Cardiac muscle cell (in vitro differentiated cells and primary cell): ENCODE measurements around the gene PCYOX1L. TPM values are rescaled to one million over a fixed set of nuclear protein-coding genes. Genes with fewer than 3 reads are reported as not detected.
A peak's percentile ranks its signal among the peaks of the same experiment; 100 is the strongest.

Experiments
- DNase-seq, 2 donors: peaks; one replicate each; pipeline versions ENCODE4 v3.0.0 to v3.0.0-alpha.2; 2010 to 2017; ENCODE audit warnings: low read depth in 1 of 2, low spot score in 1 of 2
- H3K27ac ChIP-seq: fragments of 200-600 bp; sonication (generic); 2 replicates; pipeline ENCODE4 v1.5.1; 2016
- H3K27me3 ChIP-seq: fragments of 200-600 bp; sonication (generic); 2 replicates; pipeline ENCODE4 v1.6.0; 2016; ENCODE audit warnings: control low read depth
- H3K36me3 ChIP-seq: fragments of 200-600 bp; sonication (generic); 2 replicates; pipeline ENCODE4 v1.5.1; 2016; ENCODE audit warnings: control low read depth
- H3K4me1 ChIP-seq: fragments of 200-600 bp; sonication (generic); 2 replicates; pipeline ENCODE4 v1.8.1; 2017; ENCODE audit warnings: low read depth, mild to moderate bottlenecking, mixed run types
- H3K4me3 ChIP-seq: fragments of 200-600 bp; sonication (generic); 2 replicates; pipeline ENCODE4 v1.5.1; 2016; ENCODE audit warnings: mild to moderate bottlenecking
- H3K9me3 ChIP-seq: fragments of 200-600 bp; sonication (generic); 2 replicates; pipeline ENCODE4 v1.5.1; 2017; ENCODE audit warnings: low read depth, mild to moderate bottlenecking, control low read depth
- CTCF ChIP-seq: IDR thresholded peaks from 2 replicates; pipeline ENCODE4 v1.5.1; 2012; ENCODE audit warnings: low read depth, mild to moderate bottlenecking, low read length
- polyA plus RNA-seq: library from polyadenylated mRNA; unstranded; fragments of >200 nt; fragmentation: Nextera tagmentation; extraction: Ambion mirVana; gene quantifications from 2 replicates; pipeline ENCODE4 v1.2.1, GENCODE V29; 2016
- total RNA-seq: library from RNA; depleted of rRNA; stranded (reverse); fragments of >200 nt; gene quantifications from 2 replicates; pipeline ENCODE4 v1.2.3, GENCODE V29; 2016

The PCYOX1L gene
- total and polyA plus RNA-seq, 2 experiments from 2014 or later = 15.3 to 16.1 TPM

DNA sequence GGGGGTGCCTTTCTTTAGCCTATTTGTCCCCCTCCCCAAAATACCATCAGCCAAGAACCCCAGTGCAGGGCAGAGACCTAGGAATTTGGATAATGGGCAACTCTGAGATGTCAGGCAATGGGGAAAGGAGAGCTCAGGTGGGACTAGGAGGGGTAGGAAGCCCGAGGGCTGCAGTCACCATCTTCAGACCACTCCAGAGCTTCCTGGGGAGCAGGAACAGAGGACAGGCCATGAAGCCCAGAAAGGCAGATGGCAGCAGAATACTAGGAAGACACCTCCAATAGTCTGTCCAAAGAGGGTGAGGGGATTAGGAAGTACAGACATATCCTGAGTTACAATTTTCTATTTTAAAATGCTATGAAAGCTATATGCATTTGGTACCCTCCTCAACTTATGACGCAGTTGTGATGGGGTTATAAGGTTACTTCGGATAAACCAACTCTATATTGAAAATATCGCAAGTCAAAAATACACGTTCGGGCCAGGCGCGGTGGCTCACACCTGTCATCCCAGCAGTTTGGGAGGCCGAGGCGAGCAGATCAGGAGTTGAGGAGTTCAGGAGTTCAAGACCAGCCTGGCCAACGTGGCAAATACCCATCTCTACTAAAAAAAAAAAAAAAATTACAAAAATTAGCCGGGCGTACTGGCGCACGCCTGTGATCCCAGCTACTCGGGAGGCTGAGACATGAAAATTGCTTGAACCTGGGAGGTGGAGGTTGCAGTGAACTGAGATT lies 55.8 kb downstream of the PCYOX1L start:
- Histone ChIP-seq H3K36me3 (no peaks in the 10 kb centered on the region), H3K27ac (peak overlapping the region; percentile 100), H3K27me3 (no peaks in the 10 kb centered on the region), H3K4me3 (no peak overlapping the region), H3K4me1 (peaks cover 68% of the 10 kb centered on the region), H3K9me3 (no peaks in the 10 kb centered on the region)
- no peak for TF ChIP-seq CTCF
- no peak for DNase-seq

GRCh38 chr5:149414405-149415065 lies 56.7 kb downstream of the PCYOX1L start:
- peak overlapping the region; percentile 100 for H3K27ac ChIP-seq
- no peaks in the 10 kb centered on the region for H3K27me3 ChIP-seq
- H3K36me3 ChIP-seq = no peaks in the 10 kb centered on the region
- no peak for TF ChIP-seq CTCF
- H3K4me1 ChIP-seq = peaks cover 73% of the 10 kb centered on the region
- H3K9me3 ChIP-seq = no peaks in the 10 kb centered on the region
- DNase-seq = peak in 1 of 2 donors; percentile 88
- no peak overlapping the region for H3K4me3 ChIP-seq

DNA sequence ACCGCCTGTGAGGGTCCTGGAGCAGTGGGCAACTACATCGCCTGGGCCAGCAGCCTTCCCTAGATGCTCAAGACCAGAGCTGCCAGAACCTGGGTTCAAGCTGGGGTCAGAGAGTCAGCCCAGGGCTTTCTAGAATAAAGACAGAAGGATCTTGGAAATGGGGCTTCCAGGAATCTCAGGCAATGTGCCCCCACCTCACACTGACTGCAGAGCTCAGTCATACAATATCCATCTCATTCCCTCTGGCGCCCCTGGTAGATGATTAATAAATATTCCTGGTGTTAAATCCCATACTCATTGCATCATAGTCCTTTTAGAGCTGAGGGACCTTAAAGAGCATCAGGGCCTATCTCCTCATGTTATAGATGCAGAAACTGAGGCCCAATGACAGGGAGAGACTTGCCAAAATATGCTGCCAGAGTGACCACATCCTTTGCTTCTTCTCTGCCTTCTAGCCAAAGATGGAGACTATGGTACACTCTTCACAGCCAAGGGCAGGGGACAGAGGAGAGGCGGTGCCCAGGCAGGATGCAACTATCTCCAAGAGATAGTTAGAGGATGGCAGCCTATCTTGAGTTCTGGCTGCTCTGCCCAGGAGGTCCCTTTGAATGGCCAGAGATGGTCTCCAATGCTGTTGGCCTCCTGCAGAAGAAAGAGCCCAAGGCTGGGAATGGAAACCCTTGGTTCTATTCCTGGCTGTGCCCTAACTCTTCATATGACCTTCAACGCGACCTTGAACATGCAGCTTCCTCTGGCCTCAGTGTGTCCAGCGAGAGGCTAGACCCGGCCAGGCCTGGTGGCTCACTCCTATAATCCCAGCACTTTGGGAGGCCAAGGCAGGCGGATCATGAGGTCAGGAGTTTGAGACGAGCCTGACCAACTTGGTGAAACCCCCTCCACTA lies 57.5 kb downstream of the PCYOX1L start:
- DNase-seq = peak in 1 of 2 donors; percentile 28
- H3K9me3 ChIP-seq = no peaks in the 10 kb centered on the region
- no peak for TF ChIP-seq CTCF
- peaks cover 74% of the 10 kb centered on the region for H3K4me1 ChIP-seq
- no peak overlapping the region for H3K4me3 ChIP-seq
- H3K36me3 ChIP-seq = no peaks in the 10 kb centered on the region
- no peaks in the 10 kb centered on the region for H3K27me3 ChIP-seq
- H3K27ac ChIP-seq = peak overlapping the region; percentile 100

DNA sequence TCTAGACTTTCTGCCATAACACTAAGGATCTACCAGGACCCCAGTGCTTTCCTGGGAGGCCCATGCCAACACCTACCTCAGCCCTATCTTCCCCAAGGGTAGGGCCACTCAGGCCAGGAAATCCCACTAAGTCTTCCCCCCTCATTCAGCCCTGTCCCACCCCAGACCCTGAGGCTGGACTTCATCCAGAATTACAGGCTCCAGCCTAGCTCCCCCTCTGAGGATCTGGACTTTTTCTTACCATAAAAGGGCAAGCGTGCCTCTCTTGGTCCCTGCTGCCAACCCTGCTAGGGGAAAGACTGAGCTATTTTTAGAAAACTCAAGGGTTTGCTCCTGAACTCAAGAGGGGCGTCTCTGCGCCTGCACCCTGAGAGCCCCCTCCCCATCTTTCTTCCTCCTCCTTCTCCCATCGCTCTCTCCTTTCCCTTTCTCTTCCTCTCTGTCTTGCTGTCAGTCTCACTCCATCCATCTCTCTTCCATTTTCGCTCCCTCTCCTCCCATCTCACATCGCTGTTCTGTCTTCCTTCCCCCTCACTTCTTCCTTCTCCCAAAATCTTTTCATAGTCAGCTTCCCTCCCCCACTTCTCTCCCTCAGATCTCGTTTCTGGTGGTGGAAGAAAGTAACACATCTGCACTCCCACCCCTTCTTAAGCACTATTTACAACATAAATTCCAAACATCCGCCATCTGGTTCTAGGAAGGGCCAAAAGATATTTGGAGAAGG lies 59.3 kb downstream of the PCYOX1L start:
- TF ChIP-seq CTCF = no peak
- DNase-seq = peak; percentile 58 to 95
- Histone ChIP-seq H3K4me1 (peaks cover 83% of the 10 kb centered on the region), H3K36me3 (no peaks in the 10 kb centered on the region), H3K27me3 (no peaks in the 10 kb centered on the region), H3K27ac (peak overlapping the region; percentile 100), H3K4me3 (no peak overlapping the region), H3K9me3 (no peaks in the 10 kb centered on the region)
